ENCODE data around the gene SMARCAD1. TPM values are rescaled to one million over a fixed set of nuclear protein-coding genes. Genes with fewer than 3 reads are reported as not detected.

The SMARCAD1 gene
- total and polyA plus RNA-seq, 4 donors, result 7.5 to 58.3 (median 14.4) TPM

- ATAC-seq (ENCODE audit: insufficient read depth, low FRiP score) (no peak), DNase-seq (peak in 1 of 3 donors; percentile 4)
- H3K4me3 ChIP-seq, result no peak overlapping the region
- H3K9ac ChIP-seq (ENCODE audit: insufficient read depth in 1 of 2, low read length in 2 of 2), result no peak overlapping the region
- H3K27ac ChIP-seq (ENCODE audit: low read depth in 1 of 2, low read length in 1 of 2), result no peak overlapping the region
- H3K27me3 ChIP-seq (ENCODE audit: control insufficient read depth in 3 of 3, insufficient read depth in 3 of 3, low read length in 2 of 3), result no peaks in the 10 kb centered on the region
- WGBS, 2 donors, result 90 to 95% methylated on average over 3 of the region's 3 CpGs
- no peaks in the 10 kb centered on the region for H3K9me3 ChIP-seq (ENCODE audit: control insufficient read depth in 4 of 4, insufficient read depth in 3 of 4, low read length in 3 of 4)
- no peaks in the 10 kb centered on the region for H3K4me1 ChIP-seq (ENCODE audit: control insufficient read depth in 5 of 5, insufficient read depth in 5 of 5, low read length in 5 of 5)
- no peak for TF ChIP-seq CTCF (IDR thresholded peaks at IDR 0.05; ENCODE audit: control extremely low read depth, extremely low read depth)
- H3K36me3 ChIP-seq (ENCODE audit: control insufficient read depth in 4 of 4, insufficient read depth in 4 of 4, low read length in 4 of 4), result peaks cover 2 to 13% (median 10%) of the 10 kb centered on the region in 4 donors
These were observed 45.4 kb downstream of the SMARCAD1 start for GRCh38 chr4:94253036-94253435.

- DNase-seq (no peak), ATAC-seq (ENCODE audit: insufficient read depth, low FRiP score) (no peak)
- Histone ChIP-seq H3K36me3 (ENCODE audit: control insufficient read depth in 4 of 4, insufficient read depth in 4 of 4, low read length in 4 of 4) (peaks cover 2 to 13% (median 8%) of the 10 kb centered on the region in 4 donors), H3K4me3 (no peak overlapping the region), H3K9me3 (ENCODE audit: control insufficient read depth in 4 of 4, insufficient read depth in 3 of 4, low read length in 3 of 4) (no peaks in the 10 kb centered on the region), H3K4me1 (ENCODE audit: control insufficient read depth in 5 of 5, insufficient read depth in 5 of 5, low read length in 5 of 5) (no peaks in the 10 kb centered on the region), H3K27ac (ENCODE audit: low read depth in 1 of 2, low read length in 1 of 2) (no peak overlapping the region), H3K27me3 (ENCODE audit: control insufficient read depth in 3 of 3, insufficient read depth in 3 of 3, low read length in 2 of 3) (no peaks in the 10 kb centered on the region), H3K9ac (ENCODE audit: insufficient read depth in 1 of 2, low read length in 2 of 2) (no peak overlapping the region)
- no peak for TF ChIP-seq CTCF (IDR thresholded peaks at IDR 0.05; ENCODE audit: control extremely low read depth, extremely low read depth)
- 91 to 92% methylated on average over 8 of the region's 8 CpGs for WGBS, 2 donors
These were observed 48.6 kb downstream of the SMARCAD1 start for GRCh38 chr4:94256144-94256783.

GRCh38 chr4:94256828-94257227, 49.2 kb downstream of the SMARCAD1 start:
- Histone ChIP-seq H3K9me3 (ENCODE audit: control insufficient read depth in 4 of 4, insufficient read depth in 3 of 4, low read length in 3 of 4) (no peaks in the 10 kb centered on the region), H3K4me1 (ENCODE audit: control insufficient read depth in 5 of 5, insufficient read depth in 5 of 5, low read length in 5 of 5) (no peaks in the 10 kb centered on the region), H3K4me3 (no peak overlapping the region), H3K27me3 (ENCODE audit: control insufficient read depth in 3 of 3, insufficient read depth in 3 of 3, low read length in 2 of 3) (no peaks in the 10 kb centered on the region), H3K27ac (ENCODE audit: low read depth in 1 of 2, low read length in 1 of 2) (no peak overlapping the region), H3K36me3 (ENCODE audit: control insufficient read depth in 4 of 4, insufficient read depth in 4 of 4, low read length in 4 of 4) (peaks cover 2 to 12% (median 8%) of the 10 kb centered on the region in 4 donors), H3K9ac (ENCODE audit: insufficient read depth in 1 of 2, low read length in 2 of 2) (no peak overlapping the region)
- ATAC-seq (ENCODE audit: insufficient read depth, low FRiP score), result no peak
- TF ChIP-seq CTCF (IDR thresholded peaks at IDR 0.05; ENCODE audit: control extremely low read depth, extremely low read depth), result no peak
- DNase-seq, result peak in 1 of 3 donors; percentile 9

Measured in lung (tissue), 12 donors.